ENCODE results near the gene SSX5.
A peak's percentile ranks its signal among the peaks of the same experiment; 100 is the strongest.
"Not testable (repeated sequence)": the region's sequence is repeated elsewhere in the genome, so short reads cannot be mapped to it uniquely, and the experiment has no call there.

The SSX5 gene, protein sequence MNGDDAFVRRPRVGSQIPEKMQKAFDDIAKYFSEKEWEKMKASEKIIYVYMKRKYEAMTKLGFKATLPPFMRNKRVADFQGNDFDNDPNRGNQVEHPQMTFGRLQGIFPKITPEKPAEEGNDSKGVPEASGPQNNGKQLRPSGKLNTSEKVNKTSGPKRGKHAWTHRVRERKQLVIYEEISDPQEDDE

DNA sequence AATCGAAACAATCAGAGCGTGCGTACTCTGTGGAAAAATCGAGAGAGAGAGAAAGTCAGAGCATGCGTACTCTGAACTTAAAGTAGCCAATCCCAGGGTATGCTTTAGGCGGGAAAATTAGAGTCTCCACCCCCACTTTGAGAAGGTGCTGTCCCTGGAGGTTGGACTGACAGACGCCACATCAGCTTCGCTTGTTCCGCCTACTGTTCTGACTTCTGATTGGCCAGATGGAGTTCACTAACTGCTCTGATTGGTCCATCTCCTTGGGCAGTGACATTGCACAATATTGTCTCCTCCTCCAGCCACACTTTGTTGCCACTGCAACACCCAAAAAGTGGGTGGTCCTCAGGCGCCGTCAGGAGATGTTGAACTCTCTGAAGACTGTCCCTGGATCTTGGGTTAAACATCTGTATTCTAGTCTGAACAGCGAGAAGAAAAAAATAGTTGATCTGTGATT, at the start of gene SSX5:
Gene SSX5, minus strand, starts transcription at position 51 of the 457 bp plus-strand sequence. CDS start 1,437 bp downstream, outside the sequence.
- DNase-seq = no peak

DNA sequence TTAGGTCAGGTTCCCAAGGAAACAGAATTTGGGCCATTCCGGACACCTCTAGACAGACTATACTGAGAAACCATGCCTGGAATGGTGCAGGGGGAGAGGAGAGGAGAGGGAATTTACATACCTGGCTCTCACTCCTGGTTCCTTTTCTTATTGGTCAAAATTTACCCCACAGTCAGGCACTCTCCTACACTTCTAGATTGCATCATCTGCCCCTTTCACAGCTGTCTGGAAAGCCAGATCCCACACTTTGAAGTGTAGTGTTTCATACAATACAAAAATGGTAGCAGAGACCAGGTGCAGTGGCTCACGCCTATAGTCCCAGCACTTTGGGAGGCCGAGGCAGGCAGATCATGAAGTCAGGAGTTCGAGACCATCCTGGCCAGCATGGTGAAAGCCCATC, 27.6 kb upstream of the SSX5 start:
- DNase-seq = not testable (repeated sequence)

DNA sequence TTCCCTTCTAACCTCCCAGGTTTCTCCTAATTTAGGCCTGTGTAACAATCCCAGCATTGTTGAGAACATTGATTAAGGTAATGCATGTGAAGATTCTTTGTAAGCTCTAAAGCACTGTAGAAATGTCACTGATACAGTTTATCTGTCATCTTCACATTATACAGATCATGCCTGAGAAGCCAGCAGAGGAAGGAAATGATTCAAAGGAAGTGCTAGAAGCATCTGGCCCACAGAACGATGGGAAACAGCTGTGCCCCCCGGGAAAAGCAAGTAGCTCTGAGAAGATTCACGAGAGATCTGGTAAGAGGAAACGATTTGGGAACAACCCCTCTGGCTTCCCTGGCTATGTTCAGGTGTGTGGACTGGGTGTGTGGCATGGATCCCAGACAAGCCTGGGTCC, 17.7 kb upstream of the SSX5 start:
- DNase-seq = not testable (repeated sequence)

DNA sequence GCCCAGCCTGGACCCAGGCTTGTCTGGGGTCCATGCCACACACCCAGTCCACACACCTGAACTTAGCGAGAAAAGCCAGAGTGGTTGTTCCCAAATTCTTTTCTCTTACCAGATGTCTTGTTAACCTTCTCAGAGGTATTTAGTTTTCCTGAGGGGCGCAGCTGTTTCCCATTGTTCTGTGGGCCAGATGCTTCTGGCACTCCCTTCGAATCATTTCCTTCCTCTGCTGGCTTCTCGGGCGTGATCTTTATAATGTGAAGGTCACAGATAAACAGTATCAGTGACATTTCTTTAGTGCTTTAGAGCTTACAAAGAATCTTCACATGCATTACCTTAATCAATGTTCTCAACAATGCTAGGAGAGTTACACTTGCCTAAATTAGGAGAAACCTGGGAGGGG, 6.6 kb downstream of the SSX5 start:
- DNase-seq = not testable (repeated sequence)

DNA sequence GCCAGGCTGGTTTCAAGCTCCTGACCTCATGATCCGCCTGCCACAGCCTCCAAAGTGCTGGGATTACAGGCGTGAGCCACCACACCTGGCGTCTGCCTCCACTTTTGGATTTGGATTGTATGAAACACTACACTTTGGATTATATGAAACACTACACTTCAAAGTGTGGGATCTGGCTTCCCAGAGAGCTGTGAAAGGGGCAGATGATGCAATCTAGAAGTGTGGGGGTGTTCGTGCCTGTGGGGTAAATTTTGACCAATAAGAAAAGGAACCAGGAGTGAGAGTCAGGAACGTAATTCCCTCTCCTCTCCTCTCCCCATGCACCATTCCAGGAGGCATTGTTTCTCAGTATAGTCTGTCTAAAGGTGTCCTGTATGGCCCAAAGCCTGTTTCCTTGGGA, 14.7 kb downstream of the SSX5 start:
- DNase-seq = not testable (repeated sequence)

DNA sequence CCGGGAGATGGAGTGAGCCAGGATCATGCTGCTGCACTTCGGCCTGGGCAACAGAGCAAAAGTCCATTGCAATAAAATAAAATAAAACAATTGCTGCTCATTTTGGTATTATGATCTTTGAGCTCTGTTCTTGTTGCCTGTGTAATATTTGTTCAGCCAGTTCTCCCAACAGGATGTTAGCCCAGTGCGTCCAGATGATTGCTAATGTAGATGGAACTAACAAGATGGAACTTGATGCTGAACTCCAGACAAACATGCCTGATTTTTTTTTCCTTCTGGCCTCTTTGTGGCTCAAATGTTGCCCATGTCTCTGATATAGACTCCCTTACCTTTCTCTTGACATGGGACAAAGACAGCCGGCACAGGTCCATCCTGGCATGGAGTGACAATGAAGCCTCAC, 15.8 kb downstream of the SSX5 start:
- DNase-seq = no peak

DNA sequence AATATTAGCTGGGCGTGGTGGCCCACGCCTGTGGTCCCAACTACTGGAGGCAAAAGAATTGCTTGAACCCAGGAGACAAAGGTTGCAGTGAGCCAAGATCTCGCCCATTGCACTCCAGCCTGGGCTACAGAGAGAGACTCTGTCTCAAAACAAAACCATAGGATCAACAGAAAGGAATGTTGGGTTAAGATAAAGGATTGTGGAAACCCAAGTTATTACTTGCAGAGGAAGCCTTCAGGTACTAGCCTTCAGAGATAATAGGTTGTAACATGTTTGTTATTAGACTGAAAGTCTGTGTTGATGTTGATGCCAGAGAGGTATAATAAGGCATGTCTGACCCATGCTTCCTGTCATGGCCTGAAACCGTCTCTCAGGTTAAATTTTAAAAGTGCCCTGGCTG, 16.9 kb downstream of the SSX5 start:
- peak; percentile 1 for DNase-seq

DNA sequence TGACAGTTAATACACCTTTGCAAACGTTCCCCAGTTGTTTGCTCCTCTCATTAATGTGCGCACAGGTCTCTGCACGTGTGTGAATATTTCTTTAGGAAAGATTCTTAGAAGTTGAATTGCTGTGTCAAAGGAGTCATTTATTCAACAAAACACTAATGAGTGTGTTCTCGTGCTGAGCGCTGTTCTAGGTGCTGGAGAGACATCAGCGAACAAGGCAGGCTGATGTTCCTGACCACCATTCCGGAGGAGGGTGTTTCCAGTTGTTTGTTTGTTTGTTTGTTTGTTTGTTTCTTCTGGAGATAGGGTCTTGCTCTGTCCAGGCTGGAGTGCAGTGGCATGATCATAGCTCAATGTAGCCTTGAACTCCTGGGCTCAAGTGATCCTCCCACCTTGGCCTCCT, 30.3 kb downstream of the SSX5 start:
- not testable (repeated sequence) for DNase-seq

DNA sequence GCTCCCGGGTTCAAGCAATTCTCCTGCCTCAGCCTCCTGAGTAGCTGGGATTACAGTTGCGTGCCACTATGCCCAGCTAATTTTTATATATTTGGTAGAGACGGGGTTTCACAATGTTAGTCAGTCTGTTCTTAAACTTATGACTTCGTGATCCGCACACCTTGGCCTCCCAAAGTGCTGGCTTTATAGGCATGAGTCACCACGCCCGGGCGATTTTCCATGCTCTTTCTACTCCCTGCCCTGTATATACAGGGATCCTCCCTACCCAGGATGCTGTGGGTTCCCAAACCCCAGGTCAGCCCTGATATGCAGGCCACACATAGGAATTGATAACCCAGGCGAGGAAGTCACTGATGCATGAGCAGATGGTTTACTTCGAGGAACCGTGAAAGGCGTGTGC, 31.4 kb downstream of the SSX5 start:
- DNase-seq = peak; percentile 1

DNA sequence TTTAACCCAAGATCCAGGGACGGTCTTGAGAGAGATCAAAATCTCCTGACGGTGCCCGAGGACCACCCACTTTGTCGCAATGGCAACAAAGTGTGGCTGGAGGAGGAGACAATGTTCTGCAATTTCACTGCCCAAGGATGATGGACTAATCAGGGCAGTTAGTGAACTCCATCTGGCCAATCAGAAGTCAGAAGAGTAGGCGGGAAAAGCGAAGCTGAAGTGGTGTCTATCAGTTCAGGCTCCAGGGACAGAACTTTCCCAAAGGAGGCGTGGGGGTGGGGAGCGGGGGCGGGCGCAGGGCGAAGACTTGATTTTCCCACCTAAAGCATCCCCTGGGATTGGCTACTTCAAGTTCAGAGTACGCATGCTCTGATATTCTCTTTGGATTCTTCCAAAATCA, 40.6 kb downstream of the SSX5 start:
- DNase-seq = no peak

DNA sequence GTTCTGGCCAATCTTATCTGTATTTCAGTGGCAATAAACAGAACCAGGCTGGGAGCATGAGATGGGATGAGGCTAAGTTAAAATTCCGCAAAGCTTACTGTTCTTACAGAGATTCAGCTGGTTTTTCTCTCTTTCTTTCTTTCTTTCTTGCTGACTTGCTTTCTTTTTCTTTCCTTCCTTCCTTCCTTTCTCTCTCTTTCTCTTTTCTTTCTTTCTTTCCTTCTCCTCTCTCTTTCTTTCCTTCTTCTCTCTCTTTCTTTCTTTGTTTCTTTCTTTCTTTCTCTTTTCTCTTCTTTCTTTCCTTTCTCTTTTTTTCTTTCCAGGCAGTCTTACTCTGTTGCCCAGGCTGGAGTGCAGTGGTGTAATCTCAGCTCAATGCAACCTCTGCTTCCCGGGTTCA, 41.8 kb downstream of the SSX5 start:
- DNase-seq = no peak

DNA sequence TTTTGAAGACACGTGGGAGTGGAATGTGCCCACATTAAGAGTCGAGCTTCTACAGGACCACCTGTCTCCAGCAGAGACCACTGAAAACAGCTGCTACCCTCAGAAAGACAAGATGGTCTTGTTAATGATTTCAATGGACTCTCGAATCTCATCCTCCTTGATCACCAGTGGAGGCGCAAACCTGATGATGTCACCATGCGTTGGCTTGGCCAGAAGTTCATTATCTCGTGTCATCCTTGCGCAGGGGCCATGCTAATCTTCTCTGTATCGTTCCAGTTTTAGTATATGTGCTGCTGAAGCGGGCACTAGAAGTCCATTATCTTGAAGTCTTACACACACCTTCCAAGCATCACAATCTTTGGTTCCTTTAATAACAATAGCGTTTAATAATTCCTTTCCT, 42.8 kb downstream of the SSX5 start:
- DNase-seq = no peak

DNA sequence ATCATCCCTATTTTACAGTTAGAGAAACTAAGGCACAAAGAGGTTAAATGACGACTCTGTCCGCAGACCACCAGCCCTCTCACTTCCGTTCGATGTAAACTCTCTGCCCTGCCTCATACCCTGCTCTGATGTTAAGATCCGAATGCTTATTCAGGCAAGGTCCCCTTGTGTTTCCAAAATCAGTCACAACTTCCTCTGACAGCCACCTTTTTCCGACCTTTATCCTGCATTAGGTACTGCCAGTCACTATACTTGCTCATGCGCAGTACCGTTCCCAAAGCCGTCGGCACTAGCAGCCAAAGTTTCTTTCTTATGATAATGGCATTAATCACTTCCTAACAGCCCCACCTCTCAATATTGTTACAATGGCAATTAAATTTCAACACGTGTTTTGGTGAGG, 53.9 kb downstream of the SSX5 start:
- DNase-seq = not testable (repeated sequence)

DNA sequence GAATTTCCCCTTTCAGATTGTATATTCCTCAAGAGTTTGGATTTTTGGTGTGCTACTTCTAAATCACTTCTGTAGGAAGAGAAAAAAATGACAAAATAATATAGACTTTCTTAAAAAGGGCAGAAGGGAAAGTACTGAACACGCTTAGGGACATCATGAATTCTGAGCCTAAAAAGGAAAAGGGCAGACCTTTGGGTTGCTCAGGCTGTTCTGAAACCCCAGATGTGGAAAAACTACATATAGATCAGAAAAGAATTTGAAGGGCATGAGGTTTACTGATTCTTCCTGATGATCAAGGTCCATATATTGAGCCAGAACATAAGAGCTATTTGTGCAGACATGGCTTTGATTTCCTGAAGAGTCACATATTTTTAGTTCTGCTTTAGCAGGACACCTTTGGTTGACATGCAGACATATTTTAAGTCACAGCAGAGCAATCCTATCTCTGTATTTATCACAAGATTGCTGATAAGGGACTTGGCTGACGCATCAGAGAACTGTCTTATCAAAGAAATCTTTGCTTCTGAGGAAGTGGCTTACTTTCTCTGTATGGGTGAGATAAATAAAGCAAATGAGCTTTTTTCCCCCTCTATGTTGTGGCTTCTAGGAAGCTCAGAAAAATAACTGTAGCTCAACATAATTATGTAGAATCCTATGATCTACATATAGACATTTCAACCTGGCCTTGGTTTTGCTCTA, 54.6 kb downstream of the SSX5 start:
- DNase-seq = not testable (repeated sequence)

DNA sequence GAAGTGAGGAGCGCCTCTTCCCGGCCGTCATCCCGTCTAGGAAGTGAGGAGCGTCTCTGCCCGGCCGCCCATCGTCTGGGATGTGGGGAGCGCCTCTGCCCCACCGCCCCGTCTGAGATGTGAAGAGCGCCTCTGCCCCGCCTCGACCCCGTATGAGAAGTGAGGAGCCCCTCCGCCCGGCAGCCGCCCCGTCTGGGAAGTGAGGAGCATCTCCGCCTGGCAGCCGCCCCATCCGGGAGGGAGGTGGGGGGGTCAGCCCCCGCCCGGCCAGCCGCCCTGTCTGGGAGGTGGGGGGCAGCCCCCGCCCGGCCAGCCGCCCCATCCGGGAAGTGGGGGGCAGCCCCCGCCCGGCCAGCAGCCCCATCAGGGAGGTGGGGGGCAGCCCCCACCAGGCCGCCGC, 57.5 kb downstream of the SSX5 start:
- DNase-seq = not testable (repeated sequence)
